Pancreas (tissue), 10 donors: Measurements from ENCODE around the gene AURKA. TPM values are rescaled to one million over a fixed set of nuclear protein-coding genes. Genes with fewer than 3 reads are reported as not detected.

Experiments
- ATAC-seq, 4 donors: fragments of 200-7000 bp; cut with Tn5 transposase; one replicate each; pipeline versions ENCODE4 v1.8.0 to v1.9.1; 2020; ENCODE audit warnings: mild to moderate bottlenecking in 4 of 4, moderate library complexity in 4 of 4
- DNase-seq, 6 donors: peaks; one replicate each; pipeline ENCODE4 v3.0.0-alpha.2; 2020
- FAIRE-seq: peaks from 2 replicates; lab custom pipeline; 2012; peaks lifted over from hg19 to GRCh38; lab: Jason Lieb, UNC
- H3K27ac ChIP-seq, 4 donors: fragments of 200-600 bp; sonication (generic); 1 replicate in 3 of 4; 2 replicates in 1 of 4; pipeline versions ENCODE4 v1.5.0 to v1.8.0; 2020
- H3K27me3 ChIP-seq, 4 donors: fragments of 200-600 bp; one replicate each; pipeline ENCODE4 v1.8.0; 2021
- H3K36me3 ChIP-seq, 3 donors: fragments of 200-600 bp; sonication (generic) in 1 of 3; one replicate each; pipeline versions ENCODE4 v1.5.0 to v1.8.0; 2020 to 2021
- H3K4me1 ChIP-seq, 3 donors: fragments of 200-600 bp; one replicate each; pipeline ENCODE4 v1.8.0; 2021
- H3K4me3 ChIP-seq, 4 donors: fragments of 200-600 bp; sonication (generic) in 2 of 4; one replicate each; pipeline versions ENCODE4 v1.5.0 to v1.8.0; 2020 to 2021
- H3K9me3 ChIP-seq, 4 donors: fragments of 200-600 bp; one replicate each; pipeline ENCODE4 v1.8.0; 2021
- WGBS, 2 donors: extraction: QIAGEN DNeasy Blood & Tissue Kit; methylation state at CpG; one replicate each; pipeline ENCODE4 v1.1.7; 2013; 5-methylcytosine and 5-hydroxymethylcytosine counted together
- intact Hi-C, 3 donors: fragments of 100-400 bp; cut with DNase I; formaldehyde crosslinking; loops; one replicate each; pipeline versions ENCODE4 v1.11.1 to v1.14.2; 2022
- polyA plus RNA-seq, 2 donors: library from polyadenylated mRNA; stranded (reverse); fragments of 200-250 nt; gene quantifications; one replicate each; pipeline ENCODE4 v1.2.3, GENCODE V29; 2013
- total RNA-seq, 6 donors: library from RNA; stranded (reverse); fragmentation: NEBNext Ultra II Directional in 4 of 6; extraction: Animal tissue kit (Norgen Biotek cat#: 25700) in 4 of 6; gene quantifications; one replicate each; pipeline versions ENCODE4 v1.2.1 to v1.2.4, GENCODE V29; 2021 to 2023
- TF ChIP-seq, protein P1 (sequence below), 4 donors: fragments of 200-600 bp; sonication (generic) in 3 of 4; IDR thresholded peaks; one replicate each; pipeline versions ENCODE4 v1.5.0 to v1.8.0; 2021; ENCODE audit warnings: antibody characterized with exemption in 4 of 4
- donor health status: healthy with polysubstance abuse.
- donor health status: DM: no; HTN: no; CAD: no; lungs with moderate emphysema.
- donor health status: DM: no; HTN: no; CAD: no.
- donor health status: control.
- donor health status: control.
- donor health status: Bipolar disorder and iron deficiency.
- donor health status: DM: yes; HTN: yes; CAD: no.
- donor health status: DM: no; HTN: no; CAD: no.
- donor health status: DM: no; HTN: no; CAD: no.
- donor health status: DM: yes; HTN: yes; CAD: no.

Gene AURKA
- total and polyA plus RNA-seq, 8 donors, result 0.51 to 1.9 (median 0.91) TPM

DNA sequence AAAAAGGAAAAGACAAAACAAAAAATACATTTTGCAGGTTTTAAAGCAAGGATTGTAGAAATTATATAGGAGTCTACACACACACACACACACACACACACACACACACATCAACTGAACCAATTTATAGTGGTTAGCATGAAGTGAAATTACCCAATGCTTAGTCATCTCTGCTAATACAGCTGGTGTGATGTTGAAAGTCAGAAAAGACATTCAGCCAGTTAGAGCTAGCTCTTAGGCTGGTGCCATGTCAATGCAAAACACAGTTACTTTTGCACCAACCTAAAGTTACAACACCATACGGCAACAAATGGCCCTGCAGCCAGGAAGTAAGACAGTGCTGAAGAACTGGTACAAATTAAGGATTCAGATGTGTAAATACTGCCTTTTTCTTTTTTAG is 18.1 kb downstream of the AURKA start:
- H3K9me3 ChIP-seq, result no peaks in the 10 kb centered on the region
- no peak for FAIRE-seq

GRCh38 chr20:56372850-56373249 is 19.2 kb downstream of the AURKA start:
- intact Hi-C loops, result no loop called here
- Histone ChIP-seq H3K27ac (no peak overlapping the region), H3K4me1 (no peaks in the 10 kb centered on the region), H3K4me3 (no peak overlapping the region), H3K36me3 (no peaks in the 10 kb centered on the region), H3K27me3 (no peaks in the 10 kb centered on the region), H3K9me3 (no peaks in the 10 kb centered on the region)
- no peak for ATAC-seq
- FAIRE-seq, result no peak
- TF ChIP-seq, protein P1, sequence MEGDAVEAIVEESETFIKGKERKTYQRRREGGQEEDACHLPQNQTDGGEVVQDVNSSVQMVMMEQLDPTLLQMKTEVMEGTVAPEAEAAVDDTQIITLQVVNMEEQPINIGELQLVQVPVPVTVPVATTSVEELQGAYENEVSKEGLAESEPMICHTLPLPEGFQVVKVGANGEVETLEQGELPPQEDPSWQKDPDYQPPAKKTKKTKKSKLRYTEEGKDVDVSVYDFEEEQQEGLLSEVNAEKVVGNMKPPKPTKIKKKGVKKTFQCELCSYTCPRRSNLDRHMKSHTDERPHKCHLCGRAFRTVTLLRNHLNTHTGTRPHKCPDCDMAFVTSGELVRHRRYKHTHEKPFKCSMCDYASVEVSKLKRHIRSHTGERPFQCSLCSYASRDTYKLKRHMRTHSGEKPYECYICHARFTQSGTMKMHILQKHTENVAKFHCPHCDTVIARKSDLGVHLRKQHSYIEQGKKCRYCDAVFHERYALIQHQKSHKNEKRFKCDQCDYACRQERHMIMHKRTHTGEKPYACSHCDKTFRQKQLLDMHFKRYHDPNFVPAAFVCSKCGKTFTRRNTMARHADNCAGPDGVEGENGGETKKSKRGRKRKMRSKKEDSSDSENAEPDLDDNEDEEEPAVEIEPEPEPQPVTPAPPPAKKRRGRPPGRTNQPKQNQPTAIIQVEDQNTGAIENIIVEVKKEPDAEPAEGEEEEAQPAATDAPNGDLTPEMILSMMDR (IDR thresholded peaks at IDR 0.05), result no peak
- DNase-seq, result no peak
- 74 to 86% methylated on average over 1 of the region's 1 CpG for WGBS, 2 donors

More for the DNA sequence above, 18.1 kb downstream of the AURKA start:
- Histone ChIP-seq H3K27ac (no peak overlapping the region), H3K27me3 (no peaks in the 10 kb centered on the region), H3K36me3 (no peaks in the 10 kb centered on the region), H3K4me3 (no peak overlapping the region), H3K4me1 (no peaks in the 10 kb centered on the region)
- intact Hi-C loops, result no loop called here
- TF ChIP-seq, protein P1 (IDR thresholded peaks at IDR 0.05), result no peak
- ATAC-seq (peak in 2 of 4 donors; percentile 13 to 51), DNase-seq (no peak)
- WGBS, 2 donors, result 62 to 89% methylated on average over 1 of the region's 1 CpG

DNA sequence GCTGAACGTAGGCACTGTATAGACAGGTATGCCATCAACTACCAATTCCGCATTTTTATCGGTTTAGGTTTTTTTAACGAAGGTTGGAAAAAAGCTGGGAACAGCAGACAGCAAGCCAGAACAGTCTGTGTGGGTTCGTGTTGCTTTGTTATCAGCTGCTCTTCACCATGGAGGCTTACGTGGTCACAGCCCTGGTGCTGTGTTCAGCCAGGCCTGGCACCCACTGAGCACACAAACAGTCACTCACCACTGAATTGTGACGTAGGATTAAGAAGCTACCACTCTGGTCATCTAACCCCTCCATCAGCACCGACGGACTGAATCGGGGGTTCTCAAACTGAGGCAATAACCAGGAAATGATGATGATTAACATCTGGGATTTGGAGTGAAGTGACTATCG is 20.0 kb downstream of the AURKA start:
- Histone ChIP-seq H3K4me1 (no peaks in the 10 kb centered on the region), H3K9me3 (no peaks in the 10 kb centered on the region), H3K36me3 (peaks cover 0 to 8% (median 0%) of the 10 kb centered on the region in 3 donors), H3K27ac (no peak overlapping the region), H3K27me3 (no peaks in the 10 kb centered on the region), H3K4me3 (no peak overlapping the region)
- no peak for FAIRE-seq
- 92% methylated on average over 11 of the region's 11 CpGs for WGBS, 2 donors
- TF ChIP-seq, protein P1 (IDR thresholded peaks at IDR 0.05), result no peak
- no peak for DNase-seq
- no peak for ATAC-seq
- intact Hi-C loops, result no loop called here

- DNase-seq (no peak), ATAC-seq (no peak), FAIRE-seq (no peak)
- Histone ChIP-seq H3K27me3 (no peaks in the 10 kb centered on the region), H3K4me3 (no peak overlapping the region), H3K27ac (no peak overlapping the region), H3K9me3 (no peaks in the 10 kb centered on the region), H3K4me1 (no peaks in the 10 kb centered on the region), H3K36me3 (peaks cover 0 to 27% (median 8%) of the 10 kb centered on the region in 3 donors)
- WGBS, 2 donors, result 84 to 91% methylated on average over 4 of the region's 4 CpGs
- intact Hi-C loops, result no loop called here
- TF ChIP-seq, protein P1 (IDR thresholded peaks at IDR 0.05), result no peak
Observed at GRCh38 chr20:56369179-56369578, 22.8 kb downstream of the AURKA start.

GRCh38 chr20:56368351-56369134 is 23.5 kb downstream of the AURKA start:
- intact Hi-C loops, result no loop called here

More at GRCh38 chr20:56368351-56369134, 23.5 kb downstream of the AURKA start:
- Histone ChIP-seq H3K4me1 (no peaks in the 10 kb centered on the region), H3K36me3 (peaks cover 0 to 27% (median 8%) of the 10 kb centered on the region in 3 donors), H3K27me3 (no peaks in the 10 kb centered on the region), H3K9me3 (no peaks in the 10 kb centered on the region), H3K27ac (no peak overlapping the region), H3K4me3 (no peak overlapping the region)
- no peak for ATAC-seq
- no peak for FAIRE-seq
- TF ChIP-seq, protein P1 (IDR thresholded peaks at IDR 0.05), result no peak
- WGBS, 2 donors, result 83 to 86% methylated on average over 6 of the region's 6 CpGs
- no peak for DNase-seq
